ENCODE measurements around the gene PLCB2.

GRCh38 chr15:40265355-40265754, 42.4 kb downstream of the PLCB2 start:
- TF ChIP-seq, protein P1, sequence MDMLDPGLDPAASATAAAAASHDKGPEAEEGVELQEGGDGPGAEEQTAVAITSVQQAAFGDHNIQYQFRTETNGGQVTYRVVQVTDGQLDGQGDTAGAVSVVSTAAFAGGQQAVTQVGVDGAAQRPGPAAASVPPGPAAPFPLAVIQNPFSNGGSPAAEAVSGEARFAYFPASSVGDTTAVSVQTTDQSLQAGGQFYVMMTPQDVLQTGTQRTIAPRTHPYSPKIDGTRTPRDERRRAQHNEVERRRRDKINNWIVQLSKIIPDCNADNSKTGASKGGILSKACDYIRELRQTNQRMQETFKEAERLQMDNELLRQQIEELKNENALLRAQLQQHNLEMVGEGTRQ (IDR thresholded peaks at IDR 0.05; ENCODE audit: borderline replicate concordance, low read depth, low read length) = no peak
- TF ChIP-seq EZH2phosphoT487 (IDR thresholded peaks at IDR 0.05; ENCODE audit: borderline replicate concordance, low read depth) (no peak), FOSL2 (IDR thresholded peaks at IDR 0.05; ENCODE audit: borderline replicate concordance, low read depth) (no peak), REST (IDR thresholded peaks at IDR 0.05; ENCODE audit: low read depth, low read length) (no peak), CHD2 (IDR thresholded peaks at IDR 0.05; ENCODE audit: low read length, partially characterized antibody) (no peak), FOXM1 (IDR thresholded peaks at IDR 0.05; ENCODE audit: low read depth) (no peak), RAD21 (IDR thresholded peaks at IDR 0.05; ENCODE audit: low read length) (no peak), SIN3A (IDR thresholded peaks at IDR 0.05; ENCODE audit: borderline replicate concordance, low read depth, low read length) (no peak), EP300 (IDR thresholded peaks at IDR 0.05; ENCODE audit: borderline replicate concordance in 1 of 2, low read depth in 1 of 2, low read length in 1 of 2) (no peak)
- TF ChIP-seq, protein P2, sequence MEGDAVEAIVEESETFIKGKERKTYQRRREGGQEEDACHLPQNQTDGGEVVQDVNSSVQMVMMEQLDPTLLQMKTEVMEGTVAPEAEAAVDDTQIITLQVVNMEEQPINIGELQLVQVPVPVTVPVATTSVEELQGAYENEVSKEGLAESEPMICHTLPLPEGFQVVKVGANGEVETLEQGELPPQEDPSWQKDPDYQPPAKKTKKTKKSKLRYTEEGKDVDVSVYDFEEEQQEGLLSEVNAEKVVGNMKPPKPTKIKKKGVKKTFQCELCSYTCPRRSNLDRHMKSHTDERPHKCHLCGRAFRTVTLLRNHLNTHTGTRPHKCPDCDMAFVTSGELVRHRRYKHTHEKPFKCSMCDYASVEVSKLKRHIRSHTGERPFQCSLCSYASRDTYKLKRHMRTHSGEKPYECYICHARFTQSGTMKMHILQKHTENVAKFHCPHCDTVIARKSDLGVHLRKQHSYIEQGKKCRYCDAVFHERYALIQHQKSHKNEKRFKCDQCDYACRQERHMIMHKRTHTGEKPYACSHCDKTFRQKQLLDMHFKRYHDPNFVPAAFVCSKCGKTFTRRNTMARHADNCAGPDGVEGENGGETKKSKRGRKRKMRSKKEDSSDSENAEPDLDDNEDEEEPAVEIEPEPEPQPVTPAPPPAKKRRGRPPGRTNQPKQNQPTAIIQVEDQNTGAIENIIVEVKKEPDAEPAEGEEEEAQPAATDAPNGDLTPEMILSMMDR (IDR thresholded peaks at IDR 0.05) = no peak
- TF ChIP-seq, protein P3, sequence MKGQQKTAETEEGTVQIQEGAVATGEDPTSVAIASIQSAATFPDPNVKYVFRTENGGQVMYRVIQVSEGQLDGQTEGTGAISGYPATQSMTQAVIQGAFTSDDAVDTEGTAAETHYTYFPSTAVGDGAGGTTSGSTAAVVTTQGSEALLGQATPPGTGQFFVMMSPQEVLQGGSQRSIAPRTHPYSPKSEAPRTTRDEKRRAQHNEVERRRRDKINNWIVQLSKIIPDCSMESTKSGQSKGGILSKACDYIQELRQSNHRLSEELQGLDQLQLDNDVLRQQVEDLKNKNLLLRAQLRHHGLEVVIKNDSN (IDR thresholded peaks at IDR 0.05; ENCODE audit: borderline replicate concordance, low read depth) = no peak

Measured in SK-N-SH (cell line).